HG02852 (cell line): Measurements from ENCODE around the gene ZNF302.

Experiments
- ATAC-seq: cut with Tn5 transposase; IDR thresholded peaks from one replicate; pipeline ENCODE4 v1.9.1; 2021; ENCODE audit warnings: mild to moderate bottlenecking, moderate library complexity; ENCODE audit not compliant: unreplicated experiment

Gene ZNF302

GRCh38 chr19:34731019-34731829, 53.7 kb downstream of the ZNF302 start:
- ATAC-seq, result no peak

GRCh38 chr19:34731964-34732363, 54.5 kb downstream of the ZNF302 start:
- no peak for ATAC-seq

GRCh38 chr19:34732612-34733211, 55.2 kb downstream of the ZNF302 start:
- ATAC-seq, result no peak

- ATAC-seq, result peak; percentile 14
Observed at GRCh38 chr19:34733266-34733745, 55.8 kb downstream of the ZNF302 start.

GRCh38 chr19:34733746-34734536, 56.5 kb downstream of the ZNF302 start, which contains the start of gene ZNF181:
Gene ZNF181, plus strand, starts transcription at chr19:34734243. Its CDS starts 795 bp downstream, at chr19:34735038.
- ATAC-seq, result peak; percentile 89

- ATAC-seq, result peak; percentile 41
Observed at GRCh38 chr19:34734537-34735103, 57.1 kb downstream of the ZNF302 start.
